Measurements from ENCODE around the gene OR2A2. TPM values are rescaled to one million over a fixed set of nuclear protein-coding genes. Genes with fewer than 3 reads are reported as not detected.

The OR2A2 gene
- polyA plus RNA-seq (2013, experiment 1 of 2) = not detected
- polyA plus RNA-seq (2013, experiment 2 of 2) = not detected

DNA sequence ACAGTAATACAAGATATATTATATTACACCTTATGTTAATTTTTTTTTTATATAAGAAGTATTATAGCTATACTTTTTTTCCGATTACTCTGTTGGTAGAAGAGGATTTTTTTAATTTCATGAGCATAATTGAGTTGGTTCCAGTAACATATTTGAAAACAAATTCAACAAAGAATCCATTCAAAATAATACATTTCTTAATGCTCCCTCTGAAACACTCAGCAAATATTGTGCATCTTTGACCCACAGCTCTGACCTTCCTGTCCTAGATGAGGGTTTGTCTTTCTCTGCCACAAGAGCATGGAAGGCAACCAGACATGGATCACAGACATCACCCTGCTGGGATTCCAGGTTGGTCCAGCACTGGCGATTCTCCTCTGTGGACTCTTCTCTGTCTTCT lies at the start of gene OR2A2:
Gene OR2A2 (plus strand): TSS at position 301 of the 400 bp plus-strand sequence. CDS start 0 bp downstream, at position 301.
- H3K4me3 ChIP-seq (ENCODE audit: extremely low read depth, insufficient read depth, low read length, poor library complexity, severe bottlenecking) = no peak within 1 kb of the TSS
- no peaks in the 10 kb centered on the region for H3K9me3 ChIP-seq (ENCODE audit: control insufficient read depth, low read length)
- no peak within 1 kb of the TSS for H3K27ac ChIP-seq (ENCODE audit: low read depth, low read length, severe bottlenecking)
- H3K4me1 ChIP-seq (ENCODE audit: control insufficient read depth, insufficient read depth, low read length, poor library complexity, severe bottlenecking) = no peaks in the 10 kb centered on the region
- H3K36me3 ChIP-seq (ENCODE audit: control insufficient read depth, insufficient read depth, low read length) = no peaks in the 10 kb centered on the region
- WGBS, 2 experiments (ENCODE audit: insufficient coverage in 2 of 2) = 100% methylated on average over 1 of the region's 2 CpGs

GRCh38 chr7:144063710-144064109 lies 45.7 kb upstream of the OR2A2 start:
- no peaks in the 10 kb centered on the region for H3K36me3 ChIP-seq (ENCODE audit: control insufficient read depth, insufficient read depth, low read length)
- no peaks in the 10 kb centered on the region for H3K9me3 ChIP-seq (ENCODE audit: control insufficient read depth, low read length)
- no peaks in the 10 kb centered on the region for H3K4me1 ChIP-seq (ENCODE audit: control insufficient read depth, insufficient read depth, low read length, poor library complexity, severe bottlenecking)
- WGBS, 2 experiments (ENCODE audit: insufficient coverage in 2 of 2) = 45% methylated on average over 2 of the region's 3 CpGs; no CpG with 5 or more reads in 1 of the 2 experiments
- no peak overlapping the region for H3K4me3 ChIP-seq (ENCODE audit: extremely low read depth, insufficient read depth, low read length, poor library complexity, severe bottlenecking)
- H3K27ac ChIP-seq (ENCODE audit: low read depth, low read length, severe bottlenecking) = no peak overlapping the region

DNA sequence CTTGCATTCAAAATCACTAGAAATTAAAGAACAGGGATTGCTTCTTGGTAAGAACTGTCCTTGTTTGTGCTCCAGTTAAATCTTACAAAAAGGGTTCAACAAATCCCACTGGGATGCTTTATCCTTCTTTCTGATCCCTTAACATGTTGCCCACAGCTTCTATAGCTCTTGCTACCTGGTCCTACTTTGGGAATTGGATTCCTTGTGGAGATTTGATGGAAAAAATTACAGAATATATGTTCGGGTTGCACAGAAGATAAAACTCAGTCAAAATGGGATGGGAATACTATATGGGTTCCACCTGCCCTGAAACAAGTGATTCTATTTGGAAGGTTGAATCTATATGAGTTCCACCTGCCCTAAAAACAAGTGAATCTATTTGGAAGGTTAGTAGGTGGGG lies 39.9 kb upstream of the OR2A2 start, which contains the start of gene OR2A25:
Gene OR2A25 (plus strand): TSS at position 301 of the 400 bp plus-strand sequence. CDS start 4,409 bp downstream, outside the sequence.
- 63 to 100% methylated on average over 1 of the region's 1 CpG for WGBS, 2 experiments (ENCODE audit: insufficient coverage in 2 of 2)
- Histone ChIP-seq H3K36me3 (ENCODE audit: control insufficient read depth, insufficient read depth, low read length) (no peaks in the 10 kb centered on the region), H3K4me1 (ENCODE audit: control insufficient read depth, insufficient read depth, low read length, poor library complexity, severe bottlenecking) (no peaks in the 10 kb centered on the region), H3K4me3 (ENCODE audit: extremely low read depth, insufficient read depth, low read length, poor library complexity, severe bottlenecking) (no peak within 1 kb of the TSS), H3K9me3 (ENCODE audit: control insufficient read depth, low read length) (no peaks in the 10 kb centered on the region), H3K27ac (ENCODE audit: low read depth, low read length, severe bottlenecking) (no peak within 1 kb of the TSS)

GRCh38 chr7:144069953-144070352 lies 39.4 kb upstream of the OR2A2 start:
- H3K4me1 ChIP-seq (ENCODE audit: control insufficient read depth, insufficient read depth, low read length, poor library complexity, severe bottlenecking) = no peaks in the 10 kb centered on the region
- H3K9me3 ChIP-seq (ENCODE audit: control insufficient read depth, low read length) = no peaks in the 10 kb centered on the region
- WGBS, 2 experiments (ENCODE audit: insufficient coverage in 2 of 2) = 80 to 100% methylated on average over 1 to 2 of the region's 2 CpGs

GRCh38 chr7:144074374-144074773 lies 35.0 kb upstream of the OR2A2 start:
- H3K4me3 ChIP-seq (ENCODE audit: extremely low read depth, insufficient read depth, low read length, poor library complexity, severe bottlenecking) = no peak overlapping the region
- WGBS, 2 experiments (ENCODE audit: insufficient coverage in 2 of 2) = 87 to 96% methylated on average over 5 to 8 of the region's 8 CpGs
- no peaks in the 10 kb centered on the region for H3K4me1 ChIP-seq (ENCODE audit: control insufficient read depth, insufficient read depth, low read length, poor library complexity, severe bottlenecking)
- H3K9me3 ChIP-seq (ENCODE audit: control insufficient read depth, low read length) = no peaks in the 10 kb centered on the region
- H3K27ac ChIP-seq (ENCODE audit: low read depth, low read length, severe bottlenecking) = no peak overlapping the region
- H3K36me3 ChIP-seq (ENCODE audit: control insufficient read depth, insufficient read depth, low read length) = no peaks in the 10 kb centered on the region

More at GRCh38 chr7:144069953-144070352, 39.4 kb upstream of the OR2A2 start:
- Histone ChIP-seq H3K4me3 (ENCODE audit: extremely low read depth, insufficient read depth, low read length, poor library complexity, severe bottlenecking) (no peak overlapping the region), H3K36me3 (ENCODE audit: control insufficient read depth, insufficient read depth, low read length) (no peaks in the 10 kb centered on the region), H3K27ac (ENCODE audit: low read depth, low read length, severe bottlenecking) (no peak overlapping the region)

DNA sequence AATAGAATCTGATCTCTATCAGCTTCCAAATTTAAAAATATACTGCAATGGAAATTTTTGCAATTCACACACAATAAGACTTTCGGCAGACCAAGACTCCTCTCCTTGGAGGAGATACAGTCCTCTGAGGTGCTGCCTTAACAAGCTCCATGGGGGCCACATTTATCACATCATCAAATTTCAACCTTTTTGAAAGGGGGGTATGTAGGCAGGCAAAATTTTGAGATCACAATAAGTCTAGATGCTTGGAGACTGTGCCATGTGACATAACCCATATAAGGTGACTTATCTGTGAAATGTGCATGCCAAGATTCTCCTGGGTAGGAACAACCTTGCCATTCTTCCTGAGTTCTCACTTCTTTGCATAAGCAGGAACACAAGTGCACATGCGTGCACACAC lies 23.4 kb upstream of the OR2A2 start, which contains the start of gene OR2A12:
Gene OR2A12 (plus strand): TSS at position 301 of the 400 bp plus-strand sequence. CDS start 8,830 bp downstream, outside the sequence.
- WGBS, 2 experiments (ENCODE audit: insufficient coverage in 2 of 2) = 100% methylated on average over 1 of the region's 2 CpGs; no CpG with 5 or more reads in 1 of the 2 experiments
- H3K4me3 ChIP-seq (ENCODE audit: extremely low read depth, insufficient read depth, low read length, poor library complexity, severe bottlenecking) = no peak within 1 kb of the TSS
- H3K9me3 ChIP-seq (ENCODE audit: control insufficient read depth, low read length) = no peaks in the 10 kb centered on the region
- H3K36me3 ChIP-seq (ENCODE audit: control insufficient read depth, insufficient read depth, low read length) = no peaks in the 10 kb centered on the region
- no peaks in the 10 kb centered on the region for H3K4me1 ChIP-seq (ENCODE audit: control insufficient read depth, insufficient read depth, low read length, poor library complexity, severe bottlenecking)
- H3K27ac ChIP-seq (ENCODE audit: low read depth, low read length, severe bottlenecking) = no peak within 1 kb of the TSS

- WGBS, 2 experiments (ENCODE audit: insufficient coverage in 2 of 2) = 60% methylated on average over 3 of the region's 4 CpGs; no CpG with 5 or more reads in 1 of the 2 experiments
- H3K36me3 ChIP-seq (ENCODE audit: control insufficient read depth, insufficient read depth, low read length) = no peaks in the 10 kb centered on the region
- no peaks in the 10 kb centered on the region for H3K4me1 ChIP-seq (ENCODE audit: control insufficient read depth, insufficient read depth, low read length, poor library complexity, severe bottlenecking)
- no peaks in the 10 kb centered on the region for H3K9me3 ChIP-seq (ENCODE audit: control insufficient read depth, low read length)
- no peak overlapping the region for H3K4me3 ChIP-seq (ENCODE audit: extremely low read depth, insufficient read depth, low read length, poor library complexity, severe bottlenecking)
- H3K27ac ChIP-seq (ENCODE audit: low read depth, low read length, severe bottlenecking) = no peak overlapping the region
Measured at GRCh38 chr7:144086730-144087129, 22.7 kb upstream of the OR2A2 start.

DNA sequence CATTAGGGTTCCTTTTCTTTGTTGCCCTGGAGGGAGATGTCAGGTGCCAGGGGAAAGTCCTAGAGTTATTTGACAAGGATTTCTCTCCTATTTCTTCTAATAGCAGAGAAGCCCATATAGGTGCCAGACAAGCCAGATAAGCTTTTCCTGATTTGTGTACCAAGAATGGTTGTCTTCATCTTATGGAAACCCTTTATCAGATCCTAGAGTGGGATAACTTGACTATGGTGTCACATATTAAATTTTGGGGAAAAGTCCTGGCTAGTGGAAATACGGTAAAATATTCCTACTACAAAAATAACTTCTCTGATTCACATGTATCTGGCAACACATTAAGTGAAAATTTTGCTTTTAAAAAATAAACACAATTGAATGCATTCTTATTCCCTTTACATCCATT lies 22.2 kb upstream of the OR2A2 start:
- no CpG with 5 or more reads among the region's 1 CpG for WGBS, 2 experiments (ENCODE audit: insufficient coverage in 2 of 2)
- H3K9me3 ChIP-seq (ENCODE audit: control insufficient read depth, low read length) = no peaks in the 10 kb centered on the region

GRCh38 chr7:144090667-144091066 lies 18.7 kb upstream of the OR2A2 start:
- WGBS, 2 experiments (ENCODE audit: insufficient coverage in 2 of 2) = no CpG with 5 or more reads among the region's 3 CpGs
- H3K4me1 ChIP-seq (ENCODE audit: control insufficient read depth, insufficient read depth, low read length, poor library complexity, severe bottlenecking) = no peaks in the 10 kb centered on the region
- H3K4me3 ChIP-seq (ENCODE audit: extremely low read depth, insufficient read depth, low read length, poor library complexity, severe bottlenecking) = no peak overlapping the region

More for the DNA sequence above, 22.2 kb upstream of the OR2A2 start:
- H3K4me1 ChIP-seq (ENCODE audit: control insufficient read depth, insufficient read depth, low read length, poor library complexity, severe bottlenecking) = no peaks in the 10 kb centered on the region
- no peak overlapping the region for H3K4me3 ChIP-seq (ENCODE audit: extremely low read depth, insufficient read depth, low read length, poor library complexity, severe bottlenecking)
- H3K36me3 ChIP-seq (ENCODE audit: control insufficient read depth, insufficient read depth, low read length) = no peaks in the 10 kb centered on the region
- H3K27ac ChIP-seq (ENCODE audit: low read depth, low read length, severe bottlenecking) = no peak overlapping the region

DNA sequence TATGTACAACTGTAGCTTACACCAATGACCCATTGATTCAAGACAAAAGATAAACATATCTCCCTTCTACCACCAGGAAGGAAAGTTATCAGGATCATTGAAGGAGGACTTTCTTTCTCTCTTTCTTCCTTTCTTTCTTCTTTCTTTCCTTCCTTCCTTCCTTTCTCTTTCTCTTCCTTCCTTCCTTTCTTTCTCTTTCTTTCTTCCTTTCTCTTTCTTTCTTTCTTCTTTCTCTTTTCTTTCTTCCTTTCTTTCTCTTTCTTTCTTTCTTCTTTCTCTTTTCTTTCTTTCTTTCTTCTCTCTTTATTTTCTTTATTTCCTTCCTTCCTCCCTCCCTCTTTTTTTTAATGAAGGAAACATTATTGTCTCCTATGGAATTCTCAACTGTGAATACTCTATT lies 10.6 kb upstream of the OR2A2 start:
- Histone ChIP-seq H3K27ac (ENCODE audit: low read depth, low read length, severe bottlenecking) (no peak overlapping the region), H3K4me1 (ENCODE audit: control insufficient read depth, insufficient read depth, low read length, poor library complexity, severe bottlenecking) (peaks cover 8% of the 10 kb centered on the region), H3K4me3 (ENCODE audit: extremely low read depth, insufficient read depth, low read length, poor library complexity, severe bottlenecking) (no peak overlapping the region), H3K9me3 (ENCODE audit: control insufficient read depth, low read length) (no peaks in the 10 kb centered on the region), H3K36me3 (ENCODE audit: control insufficient read depth, insufficient read depth, low read length) (no peaks in the 10 kb centered on the region)

More at GRCh38 chr7:144090667-144091066, 18.7 kb upstream of the OR2A2 start:
- H3K27ac ChIP-seq (ENCODE audit: low read depth, low read length, severe bottlenecking) = no peak overlapping the region
- H3K36me3 ChIP-seq (ENCODE audit: control insufficient read depth, insufficient read depth, low read length) = no peaks in the 10 kb centered on the region
- no peaks in the 10 kb centered on the region for H3K9me3 ChIP-seq (ENCODE audit: control insufficient read depth, low read length)

DNA sequence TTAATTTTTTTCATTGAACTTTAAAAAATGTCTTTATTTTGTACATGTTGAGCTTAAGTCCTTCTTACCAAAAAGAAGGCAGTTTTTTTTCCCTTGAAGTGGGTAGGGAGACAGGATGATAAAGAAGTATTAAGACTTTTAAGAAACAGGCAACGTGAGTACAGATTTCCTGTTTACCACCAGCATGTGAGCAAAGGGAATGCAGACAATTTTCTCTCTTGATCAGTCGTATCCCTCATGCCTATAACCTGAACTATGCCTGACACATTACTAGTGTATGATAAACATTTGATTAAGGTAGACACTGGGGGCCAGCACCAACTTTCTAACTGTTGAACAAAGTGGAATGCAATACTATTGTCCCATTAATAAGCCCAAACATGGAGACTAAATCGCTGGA lies 8.8 kb upstream of the OR2A2 start:
- Histone ChIP-seq H3K27ac (ENCODE audit: low read depth, low read length, severe bottlenecking) (no peak overlapping the region), H3K4me1 (ENCODE audit: control insufficient read depth, insufficient read depth, low read length, poor library complexity, severe bottlenecking) (peaks cover 8% of the 10 kb centered on the region), H3K4me3 (ENCODE audit: extremely low read depth, insufficient read depth, low read length, poor library complexity, severe bottlenecking) (no peak overlapping the region), H3K36me3 (ENCODE audit: control insufficient read depth, insufficient read depth, low read length) (no peaks in the 10 kb centered on the region), H3K9me3 (ENCODE audit: control insufficient read depth, low read length) (no peaks in the 10 kb centered on the region)
- WGBS, 2 experiments (ENCODE audit: insufficient coverage in 2 of 2) = 60% methylated on average over 1 of the region's 3 CpGs; no CpG with 5 or more reads in 1 of the 2 experiments
